ENCODE data around the gene TMEM250. TPM values are rescaled to one million over a fixed set of nuclear protein-coding genes. Genes with fewer than 3 reads are reported as not detected.

TMEM250 gene
- total and polyA plus RNA-seq, 2 of the 4 experiments (the other 2 are of a cell fraction): 14.0 to 17.5 TPM

DNA sequence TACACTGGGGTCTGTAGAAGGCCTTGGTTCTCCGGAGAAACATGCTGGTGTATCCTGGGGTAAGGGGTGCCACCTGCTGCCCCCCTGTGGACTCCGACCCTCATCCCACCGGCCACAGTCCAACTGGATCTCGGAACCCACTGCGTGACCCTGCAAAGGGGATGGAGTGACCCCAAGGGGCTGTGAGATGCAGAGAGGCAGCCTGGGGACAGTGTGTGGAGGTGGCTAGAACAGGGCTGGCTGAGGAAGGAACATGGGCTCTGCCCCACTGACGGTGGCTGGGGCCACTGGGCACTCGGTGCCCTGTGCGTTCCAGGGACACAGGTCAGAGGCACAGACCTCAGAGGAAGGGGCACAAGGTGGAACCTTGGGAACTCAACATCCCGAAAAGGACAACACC, 25.9 kb downstream of the TMEM250 start:
- no peak overlapping the region for H4K8ac ChIP-seq (ENCODE audit: low read depth in 2 of 2, low read length in 2 of 2)
- peaks cover 5% of the 10 kb centered on the region for H3K9me1 ChIP-seq (ENCODE audit: insufficient read depth, low read length)
- H2AK9ac ChIP-seq (replicated peaks; ENCODE audit: low read depth, low read length, poor library complexity): peak overlapping the region; percentile 78
- H4K20me1 ChIP-seq (ENCODE audit: insufficient read depth, low read length): peaks cover 63% of the 10 kb centered on the region
- H2AK5ac ChIP-seq (ENCODE audit: low read depth, low read length): peak overlapping the region; percentile 49
- no peak overlapping the region for H4K91ac ChIP-seq (ENCODE audit: insufficient read depth, low read depth, low read length)
- in situ Hi-C loops (cut with MboI; ENCODE audit: low sequenced_read_pairs) (no loop called here), dilution Hi-C loops (cut with HindIII; ENCODE audit: low sequenced_read_pairs, unreplicated experiment) (no loop called here), intact Hi-C loops (cut with micrococcal nuclease) (no loop called here)
- no peak overlapping the region for H3K9ac ChIP-seq (ENCODE audit: low read depth, low read length)
- TF ChIP-seq RFX5 (IDR thresholded peaks at IDR 0.05; ENCODE audit: low read depth, low read length): no peak
- no peak for TF ChIP-seq ELK1 (IDR thresholded peaks at IDR 0.05; ENCODE audit: borderline replicate concordance, low read depth, low read length)
- no peak for TF ChIP-seq MAZ (IDR thresholded peaks at IDR 0.05; ENCODE audit: borderline replicate concordance, low read depth, low read length)
- TF ChIP-seq MXI1 (IDR thresholded peaks at IDR 0.05; ENCODE audit: borderline replicate concordance, low read depth, low read length): no peak
- no peak for TF ChIP-seq POLR2A (IDR thresholded peaks at IDR 0.05; ENCODE audit: low read depth, low read length)
- TF ChIP-seq RAD21 (IDR thresholded peaks at IDR 0.05; ENCODE audit: low read length): no peak
- no peak for TF ChIP-seq SMC3 (IDR thresholded peaks at IDR 0.05; ENCODE audit: low read depth, low read length)
- TF ChIP-seq CTCF (conservative IDR thresholded peaks at IDR 0.05; ENCODE audit: low read depth, low read length): no peak
- no peak for TF ChIP-seq RCOR1 (IDR thresholded peaks at IDR 0.05; ENCODE audit: insufficient replicate concordance, low read length)
- H3K27me3 ChIP-seq (ENCODE audit: control insufficient read depth, insufficient read depth, low read length): no peaks in the 10 kb centered on the region
- 100% methylated on average over 3 of the region's 9 CpGs; no CpG with 5 or more reads in 1 of the 2 experiments for WGBS, 2 experiments (ENCODE audit: extremely low coverage in 2 of 2, insufficient read length in 1 of 2)
- peaks cover 6% of the 10 kb centered on the region; the same call in 1 of the 2 replicates for H3K36me3 ChIP-seq (ENCODE audit: control insufficient read depth, insufficient read depth, low read length)
- H3K18ac ChIP-seq (ENCODE audit: low read depth, low read length): no peak overlapping the region
- no peak overlapping the region for H2BK15ac ChIP-seq (ENCODE audit: low read depth, low read length)
- H4K5ac ChIP-seq (ENCODE audit: low read depth, low read length): no peak overlapping the region
- BruUV-seq (replicated peaks): no TSS peak
- no peak overlapping the region; the same call in 1 of the 2 replicates for H3K27ac ChIP-seq (ENCODE audit: insufficient read depth, low read length)
- peak overlapping the region; percentile 56; the same call in 1 of the 2 replicates for H3K23ac ChIP-seq (ENCODE audit: low read depth, low read length)
- no peak overlapping the region for H3K14ac ChIP-seq (replicated peaks; ENCODE audit: low read depth, low read length)
- CTCF ChIA-PET: no interaction called here
- POLR2A ChIA-PET (ENCODE audit: unreplicated experiment): no interaction called here
- no peak overlapping the region for H2BK20ac ChIP-seq (ENCODE audit: low read depth, low read length)
- peak overlapping the region; percentile 13 for H2AFZ ChIP-seq (replicated peaks; ENCODE audit: low read length, poor library complexity)
- H3K4ac ChIP-seq (ENCODE audit: low read depth, low read length): peak overlapping the region; percentile 23; the same call in 1 of the 2 replicates
- no peaks in the 10 kb centered on the region for H3K9me3 ChIP-seq (ENCODE audit: control insufficient read depth, insufficient read depth, low read length)
- DNase-seq (no peak), ATAC-seq (ENCODE audit: low read depth) (no peak)
- H3K4me3 ChIP-seq (ENCODE audit: insufficient read depth, low read depth, low read length): no peak overlapping the region
- peaks cover 23% of the 10 kb centered on the region for H3K4me1 ChIP-seq (ENCODE audit: control insufficient read depth, insufficient read depth, low read length)
- H2BK5ac ChIP-seq (ENCODE audit: low read depth, low read length, poor library complexity, severe bottlenecking): no peak overlapping the region
- no peak overlapping the region; the same call in 1 of the 2 replicates for H3K4me2 ChIP-seq (ENCODE audit: low read depth, low read length)
- H3K56ac ChIP-seq (ENCODE audit: extremely low read depth, insufficient read depth, low read length): no peak overlapping the region
- peaks cover 9 to 59% of the 10 kb centered on the region in 2 experiments for H3K79me1 ChIP-seq (ENCODE audit: low read depth in 1 of 2, low read length in 2 of 2)
- no peak overlapping the region for H2BK120ac ChIP-seq (ENCODE audit: low read depth, low read length)

Measured in IMR-90 (cell line).